HEK293 (cell line): Measurements from ENCODE around the gene RASD1.

ENCODE experiments used
- CTCF ChIA-PET: fragments of 350-600 bp; formaldehyde crosslinking; extraction: SDS; loops from one replicate; lab custom pipeline; 2021; ENCODE audit warnings: antibody characterized with exemption; lab: Yijun Ruan, JAX
- POLR2A ChIA-PET: fragments of 300-600 bp; formaldehyde crosslinking; extraction: SDS; loops from one replicate; lab custom pipeline; 2020; ENCODE audit warnings: antibody characterized with exemption, inconsistent platforms; lab: Yijun Ruan, JAX
- H3K27ac ChIP-seq: fragments of 200-500 bp; sonication (Bioruptor generic); 2 replicates; pipeline ENCODE4 v1.5.1; 2014; ENCODE audit warnings: low read depth, low read length, control low read depth, inconsistent platforms; ENCODE audit errors: extremely low read depth
- H3K36me3 ChIP-seq, 2 experiments: fragments of 200-500 bp in 1 of 2; sonication (Bioruptor generic) in 1 of 2; 1 replicate in 1 of 2; 2 replicates in 1 of 2; pipeline ENCODE4 v1.5.1; 2014 to 2017; ENCODE audit warnings: inconsistent platforms in 2 of 2, low read length in 2 of 2; ENCODE audit not compliant: control insufficient read depth in 2 of 2, insufficient read depth in 1 of 2
- H3K4me1 ChIP-seq: fragments of 200-500 bp; sonication (Bioruptor generic); 2 replicates; pipeline ENCODE4 v1.5.1; 2014; ENCODE audit warnings: mild to moderate bottlenecking, low read length, inconsistent platforms; ENCODE audit not compliant: control insufficient read depth, insufficient read depth
- H3K4me3 ChIP-seq: 2 replicates; pipeline ENCODE4 v1.5.1; 2011; ENCODE audit warnings: low read depth, mild to moderate bottlenecking, control low read depth, low read length, moderate library complexity
- H3K9me3 ChIP-seq: fragments of 200-500 bp; sonication (Bioruptor generic); 2 replicates; pipeline ENCODE4 v1.5.1; 2014; ENCODE audit warnings: low read depth, low read length, inconsistent platforms; ENCODE audit not compliant: control insufficient read depth, insufficient read depth
- GLIS2 ChIP-seq: fragments of 450-650 bp; formaldehyde crosslinking; IDR thresholded peaks from 2 replicates; pipeline ENCODE4 v1.5.1; 2016; ENCODE audit warnings: missing biosample characterization, missing genetic modification characterization
- HOXC10 ChIP-seq: sonication (generic); formaldehyde crosslinking; IDR thresholded peaks from 2 replicates; pipeline ENCODE4 v1.8.1; 2023; ENCODE audit warnings: mild to moderate bottlenecking, missing genetic modification reagents
- IKZF3 ChIP-seq: fragments of 450-650 bp; IDR thresholded peaks from 2 replicates; pipeline ENCODE4 v1.5.0; 2018; ENCODE audit warnings: missing biosample characterization, mild to moderate bottlenecking, missing genetic modification characterization, moderate library complexity
- PRDM2 ChIP-seq: fragments of 450-650 bp; formaldehyde crosslinking; IDR thresholded peaks from 2 replicates; pipeline ENCODE4 v1.5.1; 2016; ENCODE audit warnings: missing biosample characterization, missing genetic modification characterization, borderline replicate concordance
- PRDM4 ChIP-seq: fragments of 450-650 bp; formaldehyde crosslinking; IDR thresholded peaks from 2 replicates; pipeline ENCODE4 v1.5.1; 2017; ENCODE audit warnings: missing biosample characterization, missing genetic modification characterization
- ZBTB26 ChIP-seq: fragments of 450-650 bp; formaldehyde crosslinking; optimal IDR thresholded peaks from 2 replicates; pipeline ENCODE3; 2016; ENCODE audit warnings: missing biosample characterization, mild to moderate bottlenecking, missing genetic modification characterization
- ZBTB7A ChIP-seq: fragments of 450-650 bp; formaldehyde crosslinking; IDR thresholded peaks from 2 replicates; pipeline ENCODE4 v1.5.1; 2016; ENCODE audit warnings: low read depth, missing biosample characterization, missing genetic modification characterization
- ZBTB8A ChIP-seq: fragments of 450-650 bp; formaldehyde crosslinking; IDR thresholded peaks from 2 replicates; pipeline ENCODE4 v1.5.1; 2016; ENCODE audit warnings: missing biosample characterization, missing genetic modification characterization
- ZNF146 ChIP-seq: fragments of 450-650 bp; formaldehyde crosslinking; IDR thresholded peaks from 2 replicates; pipeline ENCODE4 v1.5.1; 2016; ENCODE audit warnings: missing biosample characterization, missing genetic modification characterization
- ZNF16 ChIP-seq: fragments of 450-650 bp; formaldehyde crosslinking; IDR thresholded peaks from 2 replicates; pipeline ENCODE4 v1.5.1; 2016; ENCODE audit warnings: low read depth, missing biosample characterization, missing genetic modification characterization
- ZNF184 ChIP-seq: fragments of 450-650 bp; IDR thresholded peaks from 2 replicates; pipeline ENCODE4 v1.5.1; 2018; ENCODE audit warnings: missing biosample characterization, mild to moderate bottlenecking, missing genetic modification characterization
- ZNF202 ChIP-seq: fragments of 450-650 bp; formaldehyde crosslinking; IDR thresholded peaks from 2 replicates; pipeline ENCODE4 v1.5.1; 2016; ENCODE audit warnings: missing biosample characterization, missing genetic modification characterization, borderline replicate concordance
- ZNF239 ChIP-seq: fragments of 450-650 bp; formaldehyde crosslinking; IDR thresholded peaks from 2 replicates; pipeline ENCODE4 v1.5.1; 2016; ENCODE audit warnings: missing biosample characterization, missing genetic modification characterization
- ZNF302 ChIP-seq: fragments of 450-650 bp; formaldehyde crosslinking; IDR thresholded peaks from 2 replicates; pipeline ENCODE4 v1.5.1; 2016; ENCODE audit warnings: missing biosample characterization, missing genetic modification characterization, low read depth
- ZNF341 ChIP-seq: fragments of 450-650 bp; formaldehyde crosslinking; IDR thresholded peaks from 2 replicates; pipeline ENCODE4; 2016; ENCODE audit warnings: low read depth, missing biosample characterization, missing genetic modification characterization
- ZNF423 ChIP-seq: fragments of 450-650 bp; formaldehyde crosslinking; IDR thresholded peaks from 2 replicates; pipeline ENCODE4 v1.5.1; 2016; ENCODE audit warnings: missing biosample characterization, missing genetic modification characterization
- ZNF426 ChIP-seq: fragments of 450-650 bp; formaldehyde crosslinking; IDR thresholded peaks from 2 replicates; pipeline ENCODE4 v1.5.1; 2017; ENCODE audit warnings: missing biosample characterization, missing genetic modification characterization, mild to moderate bottlenecking, inconsistent platforms, moderate library complexity
- ZNF473 ChIP-seq: fragments of 450-650 bp; formaldehyde crosslinking; IDR thresholded peaks from 2 replicates; pipeline ENCODE4 v1.5.1; 2017; ENCODE audit warnings: missing biosample characterization, missing genetic modification characterization
- ZNF623 ChIP-seq: fragments of 450-650 bp; formaldehyde crosslinking; IDR thresholded peaks from 2 replicates; pipeline ENCODE4 v1.5.1; 2016; ENCODE audit warnings: missing biosample characterization, missing genetic modification characterization
- ZNF785 ChIP-seq: fragments of 450-650 bp; formaldehyde crosslinking; IDR thresholded peaks from 2 replicates; pipeline ENCODE4 v1.5.1; 2016; ENCODE audit warnings: missing biosample characterization, missing genetic modification characterization

Gene RASD1

GRCh38 chr17:17495536-17496188, 533 bp downstream of the RASD1 start:
- Histone ChIP-seq H3K4me1 (no peaks in the 10 kb centered on the region), H3K4me3 (peak overlapping the region; percentile 64), H3K36me3 (peaks cover 0 to 39% of the 10 kb centered on the region in 2 experiments; a peak in 1 of 3 replicates), H3K27ac (peak overlapping the region; percentile 62; the same call in 1 of the 2 replicates), H3K9me3 (no peaks in the 10 kb centered on the region)
- POLR2A ChIA-PET, result interaction anchor here (0.6 to 2.6 kb wide), 30 partner anchors 14 to 531 kb away, joined by 3 to 25 read pairs (median 6); partner anchors contain the start of genes MED9 and PEMT
- CTCF ChIA-PET, result interaction anchor here (0.5 to 5.3 kb wide), 19 partner anchors 14 to 658 kb away, joined by 3 to 86 read pairs (median 5); partner anchors contain the start of gene PEMT
- TF ChIP-seq HOXC10 (CRISPR knock-in tag) (0 out of 2 replicates have a peak, but pooled peaks have one; percentile 53), ZNF184 (tag by site-specific recombination) (no peak), PRDM2 (tag by site-specific recombination) (no peak), ZNF202 (peak; percentile 85; the same call in 1 of the 2 replicates)

GRCh38 chr17:17494870-17495535, 1.2 kb downstream of the RASD1 start:
- Histone ChIP-seq H3K9me3 (no peaks in the 10 kb centered on the region), H3K36me3 (peaks cover 0 to 43% of the 10 kb centered on the region in 2 experiments; a peak in 1 of 3 replicates), H3K27ac (peak overlapping the region; percentile 16; the same call in 1 of the 2 replicates), H3K4me3 (no peak overlapping the region), H3K4me1 (no peaks in the 10 kb centered on the region)
- ChIA-PET POLR2A (interaction anchor here (0.6 to 2.6 kb wide), 7 partner anchors 21 to 193 kb away, joined by 4 to 13 read pairs (median 7); no protein-coding TSS in a partner anchor), CTCF (interaction anchor here (0.6 to 2.8 kb wide), 2 partner anchors 73 to 140 kb away, joined by 3 to 32 read pairs; no protein-coding TSS in a partner anchor)
- TF ChIP-seq ZNF202 (0 out of 2 replicates have a peak, but pooled peaks have one; percentile 45), ZNF239 (tag by site-specific recombination) (no peak), ZNF623 (tag by site-specific recombination) (no peak), ZNF473 (tag by site-specific recombination) (no peak)

GRCh38 chr17:17494499-17494869, 1.7 kb downstream of the RASD1 start:
- H3K4me3 ChIP-seq, result no peak overlapping the region
- ChIA-PET CTCF (interaction anchor here (0.6 kb wide), 1 partner anchor 74 kb away, joined by 3 read pairs; no protein-coding TSS in a partner anchor), POLR2A (no interaction called here)
- TF ChIP-seq ZNF16, result no peak
- TF ChIP-seq PRDM4 (tag by site-specific recombination), result no peak
- TF ChIP-seq ZBTB7A, result no peak
- no peak for TF ChIP-seq GLIS2 (tag by site-specific recombination)
- TF ChIP-seq ZNF785 (tag by site-specific recombination), result no peak
- TF ChIP-seq ZNF623 (tag by site-specific recombination), result no peak
- no peak for TF ChIP-seq ZNF426
- TF ChIP-seq ZBTB8A (tag by site-specific recombination), result no peak
- no peak for TF ChIP-seq ZNF302 (tag by site-specific recombination)
- TF ChIP-seq ZNF341 (tag by site-specific recombination), result no peak
- TF ChIP-seq IKZF3 (tag by site-specific recombination), result no peak
- TF ChIP-seq ZBTB26 (tag by site-specific recombination), result no peak
- no peak for TF ChIP-seq ZNF423
- TF ChIP-seq ZNF146, result no peak

More at GRCh38 chr17:17494499-17494869, 1.7 kb downstream of the RASD1 start:
- Histone ChIP-seq H3K36me3 (peaks cover 0 to 46% of the 10 kb centered on the region in 2 experiments; a peak in 2 of 3 replicates), H3K27ac (no peak overlapping the region), H3K4me1 (no peaks in the 10 kb centered on the region), H3K9me3 (no peaks in the 10 kb centered on the region)
